ENCODE results near the gene MIA.
"Not testable (repeated sequence)": the region's sequence is repeated elsewhere in the genome, so short reads cannot be mapped to it uniquely, and the experiment has no call there.

Gene MIA

DNA sequence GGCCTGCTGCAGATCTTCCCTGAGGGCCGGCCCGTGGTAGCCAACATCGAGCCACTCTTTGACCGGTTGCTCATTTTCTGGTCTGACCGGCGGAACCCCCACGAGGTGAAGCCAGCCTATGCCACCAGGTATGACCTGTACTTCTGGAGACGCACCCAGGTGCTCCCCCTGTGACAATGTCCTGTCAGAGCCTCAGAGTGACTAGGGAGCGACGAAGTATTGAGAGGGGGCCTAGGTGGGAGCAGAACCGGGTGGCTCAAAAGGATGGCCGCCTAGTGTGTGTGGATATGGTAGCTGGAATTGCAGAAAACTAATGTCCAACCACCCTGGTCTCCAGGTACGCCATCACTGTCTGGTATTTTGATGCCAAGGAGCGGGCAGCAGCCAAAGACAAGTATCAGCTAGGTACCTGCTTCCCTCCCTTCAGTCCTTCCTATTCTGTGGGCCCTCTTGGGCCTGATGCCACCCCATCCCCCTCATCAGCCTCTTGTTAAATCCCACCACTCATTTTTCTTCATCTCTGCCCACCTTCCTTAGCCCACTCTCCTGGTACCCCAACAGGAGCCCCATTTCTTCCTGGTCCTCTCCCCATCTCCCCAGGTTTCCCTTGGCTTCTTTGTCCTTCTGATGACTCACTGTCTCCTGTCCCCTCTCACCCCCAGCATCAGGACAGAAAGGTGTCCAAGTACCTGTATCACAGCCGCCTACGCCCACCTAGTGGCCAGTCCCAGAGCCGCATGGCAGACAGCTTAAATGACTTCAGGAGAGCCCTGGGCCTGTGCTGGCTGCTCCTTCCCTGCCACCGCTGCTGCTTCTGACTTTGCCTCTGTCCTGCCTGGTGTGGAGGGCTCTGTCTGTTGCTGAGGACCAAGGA, 32.1 kb downstream of the MIA start:
- peaks cover 70% of the 10 kb centered on the region for H3K4me1 ChIP-seq
- H3K9ac ChIP-seq: no peak overlapping the region
- TF ChIP-seq Cebpa-rat (IDR thresholded peaks at IDR 0.05): no peak
- H3K36me3 ChIP-seq: peaks cover 74% of the 10 kb centered on the region
- H3K27me3 ChIP-seq: peaks cover 14% of the 10 kb centered on the region
- no peak overlapping the region for H3K27ac ChIP-seq
- H3K4me3 ChIP-seq: no peak overlapping the region
- no peaks in the 10 kb centered on the region for H3K9me3 ChIP-seq
- H3K4me2 ChIP-seq: peak overlapping the region; percentile 74
- H4K20me1 ChIP-seq: peaks cover 98% of the 10 kb centered on the region

DNA sequence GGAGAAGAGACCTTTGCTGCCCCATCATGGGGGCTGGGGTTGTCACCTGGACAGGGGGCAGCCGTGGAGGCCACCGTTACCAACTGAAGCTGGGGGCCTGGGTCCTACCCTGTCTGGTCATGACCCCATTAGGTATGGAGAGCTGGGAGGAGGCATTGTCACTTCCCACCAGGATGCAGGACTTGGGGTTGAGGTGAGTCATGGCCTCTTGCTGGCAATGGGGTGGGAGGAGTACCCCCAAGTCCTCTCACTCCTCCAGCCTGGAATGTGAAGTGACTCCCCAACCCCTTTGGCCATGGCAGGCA, 32.7 kb downstream of the MIA start:
- H4K20me1 ChIP-seq: peaks cover 98% of the 10 kb centered on the region

DNA sequence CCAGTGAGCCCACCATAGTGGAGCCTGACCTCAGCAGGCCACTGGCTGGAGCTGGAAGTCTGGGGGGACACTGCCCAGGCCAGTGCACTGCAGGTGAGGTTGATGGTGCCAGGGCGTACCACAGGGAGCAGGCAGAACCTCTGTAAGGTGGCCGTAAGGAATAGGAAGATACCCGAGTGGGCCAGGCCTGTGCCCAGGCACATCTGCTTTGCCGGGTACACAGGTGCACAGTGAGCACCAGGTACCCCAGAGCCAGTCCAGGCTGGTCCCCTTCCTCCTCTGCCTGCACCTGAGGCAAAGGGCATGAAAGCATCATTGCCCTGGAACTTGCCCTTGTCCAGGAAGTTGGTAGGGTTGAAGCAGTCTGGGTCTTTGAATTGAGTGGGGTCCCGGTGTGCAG, 33.2 kb downstream of the MIA start:
- Histone ChIP-seq H3K4me2 (no peak overlapping the region), H3K9me3 (no peaks in the 10 kb centered on the region), H3K9ac (no peak overlapping the region), H4K20me1 (peaks cover 95% of the 10 kb centered on the region), H3K36me3 (peaks cover 63% of the 10 kb centered on the region), H3K27ac (no peak overlapping the region), H3K4me1 (peaks cover 59% of the 10 kb centered on the region), H3K27me3 (peaks cover 23% of the 10 kb centered on the region), H3K4me3 (no peak overlapping the region)
- no peak for TF ChIP-seq Cebpa-rat (IDR thresholded peaks at IDR 0.05)

More for the DNA sequence above, 32.7 kb downstream of the MIA start:
- Histone ChIP-seq H3K9ac (no peak overlapping the region), H3K27ac (no peak overlapping the region), H3K36me3 (peaks cover 68% of the 10 kb centered on the region), H3K4me1 (peaks cover 64% of the 10 kb centered on the region), H3K4me2 (no peak overlapping the region), H3K27me3 (peaks cover 20% of the 10 kb centered on the region), H3K4me3 (no peak overlapping the region), H3K9me3 (no peaks in the 10 kb centered on the region)
- no peak for TF ChIP-seq Cebpa-rat (IDR thresholded peaks at IDR 0.05)

DNA sequence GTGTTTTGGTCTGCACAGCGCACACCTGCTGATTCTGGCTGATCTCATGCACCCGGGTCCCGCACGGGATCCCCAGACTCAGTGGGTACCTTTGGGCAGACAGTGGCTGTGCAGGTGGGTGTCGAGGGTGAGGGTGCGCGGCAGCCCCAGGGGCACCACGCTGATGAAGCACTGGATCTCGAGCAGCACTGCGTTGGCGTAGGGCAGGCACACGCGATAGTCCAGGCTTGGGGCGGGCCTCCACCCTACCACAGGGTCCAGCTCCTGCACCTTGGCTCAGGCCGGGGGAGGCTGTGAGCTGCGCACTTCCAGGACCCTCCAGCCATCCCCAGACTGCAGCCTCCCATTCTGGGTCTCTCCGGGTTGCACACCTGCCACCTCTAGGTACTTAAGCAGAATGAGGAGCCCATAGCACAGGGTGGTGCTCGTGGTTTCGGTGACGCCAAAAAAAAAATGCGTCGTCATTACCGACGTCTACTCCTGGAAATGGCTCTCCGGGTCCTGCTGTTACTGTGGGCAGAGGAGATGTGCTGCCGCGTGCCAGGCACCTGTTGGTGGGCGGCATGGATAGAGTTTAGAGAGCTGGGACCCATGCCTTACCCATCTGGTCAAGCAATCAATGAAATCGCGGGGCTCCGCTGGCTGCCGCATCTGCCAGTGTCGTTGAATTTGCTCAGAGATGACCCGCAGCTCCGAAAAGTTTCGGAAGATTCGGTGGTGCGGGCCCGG, 34.2 kb downstream of the MIA start:
- Histone ChIP-seq H3K9me3 (no peaks in the 10 kb centered on the region), H3K27ac (no peak overlapping the region), H3K4me3 (no peak overlapping the region), H3K27me3 (peaks cover 26% of the 10 kb centered on the region), H4K20me1 (peaks cover 85% of the 10 kb centered on the region), H3K4me2 (no peak overlapping the region), H3K36me3 (peaks cover 53% of the 10 kb centered on the region), H3K4me1 (peaks cover 49% of the 10 kb centered on the region), H3K9ac (no peak overlapping the region)
- no peak for TF ChIP-seq Cebpa-rat (IDR thresholded peaks at IDR 0.05)

DNA sequence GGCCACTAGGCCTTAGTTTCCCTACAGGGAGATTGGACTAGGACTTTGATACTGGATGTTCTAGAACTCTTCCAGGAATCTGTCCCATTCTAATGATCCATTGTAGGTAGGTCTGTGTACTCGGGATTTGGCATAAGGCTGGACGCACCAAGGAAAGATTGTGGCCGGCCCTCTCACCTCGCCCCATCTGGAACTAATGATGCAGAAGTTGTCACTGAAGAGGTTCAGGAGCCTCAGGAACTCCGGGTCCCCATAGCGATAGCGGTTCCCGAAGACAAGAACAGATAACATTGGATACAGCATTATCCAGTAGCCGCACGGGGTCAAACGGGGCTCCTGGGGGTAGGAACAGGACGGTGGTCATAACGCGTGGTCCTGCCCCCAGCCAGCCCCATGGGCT, 34.8 kb downstream of the MIA start:
- peaks cover 26% of the 10 kb centered on the region for H3K27me3 ChIP-seq
- H4K20me1 ChIP-seq: peaks cover 79% of the 10 kb centered on the region
- peak overlapping the region; percentile 85 for H3K4me2 ChIP-seq
- H3K9ac ChIP-seq: no peak overlapping the region
- peaks cover 46% of the 10 kb centered on the region for H3K36me3 ChIP-seq
- H3K4me1 ChIP-seq: peaks cover 43% of the 10 kb centered on the region
- no peaks in the 10 kb centered on the region for H3K9me3 ChIP-seq
- H3K4me3 ChIP-seq: no peak overlapping the region
- no peak for TF ChIP-seq Cebpa-rat (IDR thresholded peaks at IDR 0.05)
- H3K27ac ChIP-seq: no peak overlapping the region

DNA sequence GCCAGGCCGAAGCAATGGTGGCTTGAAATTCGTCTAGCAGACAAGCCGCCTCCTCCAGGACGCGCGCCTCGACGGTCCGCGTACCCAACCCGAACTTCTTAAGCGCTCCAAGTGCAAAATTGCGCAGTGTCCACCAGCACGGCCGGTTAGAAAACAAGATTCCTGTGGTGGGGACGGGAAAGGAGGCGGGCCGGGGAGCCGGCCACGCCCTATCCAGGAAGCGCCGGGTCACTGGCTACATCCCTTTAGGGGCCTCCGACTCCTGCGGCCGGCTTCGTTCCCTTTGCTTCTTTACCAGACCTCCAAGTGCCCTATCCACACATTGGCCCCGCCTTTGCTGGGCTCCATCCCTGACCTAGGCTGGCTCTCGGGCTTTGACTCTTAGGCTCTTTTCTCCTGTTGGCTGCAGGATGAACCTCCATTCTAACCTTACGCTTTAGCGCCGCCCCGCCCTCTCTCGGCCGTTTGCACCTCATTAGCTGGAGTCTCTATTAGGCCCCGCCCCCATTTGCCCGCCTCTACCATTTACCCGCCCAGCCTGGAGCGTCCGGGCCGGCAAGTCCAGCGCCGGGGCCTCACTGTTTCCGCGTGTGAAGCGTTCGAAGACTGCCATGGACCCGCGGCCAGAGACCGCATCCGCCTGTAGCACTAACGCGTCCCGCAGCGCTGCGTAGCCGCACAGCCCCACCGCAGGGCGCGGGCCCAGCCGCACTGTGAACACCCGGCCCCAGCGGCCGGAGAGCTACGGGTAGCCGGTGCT, 35.5 kb downstream of the MIA start:
- Histone ChIP-seq H3K27me3 (peaks cover 26% of the 10 kb centered on the region), H3K4me3 (peak overlapping the region; percentile 65), H3K4me2 (peak overlapping the region; percentile 85), H4K20me1 (peaks cover 77% of the 10 kb centered on the region), H3K4me1 (peaks cover 36% of the 10 kb centered on the region), H3K36me3 (peaks cover 40% of the 10 kb centered on the region), H3K9ac (peak overlapping the region; percentile 34; the same call in 1 of the 2 replicates)
- not testable (repeated sequence) for H3K9me3 ChIP-seq, H3K27ac ChIP-seq

DNA sequence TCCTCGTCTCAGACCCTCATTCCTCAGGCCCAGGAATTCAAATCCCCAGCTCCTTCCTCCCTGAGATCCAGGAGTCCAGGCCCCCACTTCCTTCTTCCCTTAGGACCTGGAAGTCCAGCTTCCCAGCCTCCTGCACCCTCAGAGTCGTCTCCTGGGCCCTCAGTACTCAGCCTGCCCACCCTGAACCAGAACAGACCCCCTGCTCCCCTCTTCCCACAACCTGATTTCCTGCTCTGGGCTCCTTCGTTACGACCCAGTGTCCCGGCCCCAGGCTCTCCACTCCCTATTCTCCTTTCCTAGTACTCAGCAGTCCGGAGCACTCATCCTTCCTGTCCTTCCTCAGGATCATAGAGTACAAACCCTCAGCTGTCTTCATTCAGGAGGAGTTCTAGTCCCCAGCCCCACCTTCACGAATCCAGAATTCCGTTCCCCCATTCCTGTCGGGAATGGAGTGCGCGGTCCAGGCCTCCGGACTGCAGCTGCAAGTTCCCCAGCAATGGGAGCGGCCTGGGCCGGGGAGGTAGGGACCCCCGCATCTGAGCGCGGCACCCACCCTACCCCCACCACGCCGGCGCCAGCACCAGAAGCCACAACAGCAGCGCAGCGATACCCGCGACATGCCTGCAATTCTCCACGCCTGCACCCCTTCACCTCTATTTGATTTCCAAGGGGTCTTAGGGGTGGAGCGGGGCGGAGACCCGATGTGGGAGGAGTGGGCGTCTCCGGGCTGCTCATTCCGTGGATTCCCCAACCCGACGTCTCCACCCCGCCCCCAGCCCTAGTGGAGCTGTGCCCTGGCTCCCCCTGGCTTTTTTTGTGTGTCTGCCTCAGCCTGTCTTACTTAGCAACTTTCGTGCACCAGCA, 36.4 kb downstream of the MIA start:
- H3K27me3 ChIP-seq: peaks cover 26% of the 10 kb centered on the region
- H3K4me1 ChIP-seq: peaks cover 27% of the 10 kb centered on the region
- peaks cover 34% of the 10 kb centered on the region for H3K36me3 ChIP-seq
- peak overlapping the region; percentile 85 for H3K4me2 ChIP-seq
- H4K20me1 ChIP-seq: peaks cover 68% of the 10 kb centered on the region
- H3K27ac ChIP-seq: no peak overlapping the region
- no peak for TF ChIP-seq Cebpa-rat (IDR thresholded peaks at IDR 0.05)
- H3K9ac ChIP-seq: peak overlapping the region; percentile 34; the same call in 1 of the 2 replicates
- no peaks in the 10 kb centered on the region for H3K9me3 ChIP-seq
- peak overlapping the region; percentile 65 for H3K4me3 ChIP-seq

DNA sequence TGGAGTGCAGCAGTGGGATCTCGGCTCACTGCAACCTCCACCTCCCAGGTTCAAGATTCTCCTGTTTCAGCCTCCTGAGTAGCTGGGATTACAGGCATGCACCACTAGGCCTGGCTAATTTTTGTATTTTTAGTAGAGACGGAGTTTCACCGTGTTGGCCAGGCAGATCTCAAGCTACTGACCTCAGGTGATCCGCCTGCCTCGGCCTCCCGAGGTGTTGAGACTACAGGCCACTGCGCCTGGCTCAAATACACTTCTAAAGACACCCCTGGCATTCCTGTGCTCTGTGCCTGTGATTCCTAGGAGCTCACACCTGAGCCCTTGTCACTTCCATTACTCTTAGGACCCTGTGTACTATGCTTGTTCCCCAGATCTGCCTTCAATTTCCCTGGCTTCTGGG, 37.2 kb downstream of the MIA start:
- peak overlapping the region; percentile 85; the same call in 1 of the 2 replicates for H3K4me2 ChIP-seq

DNA sequence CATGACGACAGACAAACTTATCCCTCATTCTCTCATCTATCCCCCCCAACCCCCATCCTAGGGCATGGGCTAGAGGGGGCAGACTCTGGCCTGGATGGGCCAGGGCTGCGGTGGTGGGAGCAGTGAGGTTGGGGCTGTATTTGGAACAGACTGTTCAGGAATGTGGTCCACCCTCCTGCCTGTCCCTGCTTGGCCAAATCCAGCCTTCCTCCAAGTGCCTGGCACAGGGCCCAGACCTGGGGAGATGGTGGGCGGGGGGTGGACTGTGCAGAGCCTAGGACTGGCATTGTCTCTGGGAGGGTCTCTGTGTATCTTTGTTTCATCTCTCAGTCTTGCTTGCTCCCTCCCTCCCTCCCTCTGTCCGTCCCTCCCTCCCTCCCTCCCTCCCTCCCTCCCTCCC, 37.9 kb downstream of the MIA start:
- no peak overlapping the region for H3K4me3 ChIP-seq
- peaks cover 20% of the 10 kb centered on the region for H3K36me3 ChIP-seq
- no peak overlapping the region for H3K27ac ChIP-seq
- TF ChIP-seq Cebpa-rat (IDR thresholded peaks at IDR 0.05): no peak
- no peak overlapping the region for H3K9ac ChIP-seq
- peaks cover 53% of the 10 kb centered on the region for H4K20me1 ChIP-seq
- no peaks in the 10 kb centered on the region for H3K9me3 ChIP-seq
- peaks cover 26% of the 10 kb centered on the region for H3K27me3 ChIP-seq
- no peak overlapping the region for H3K4me2 ChIP-seq
- H3K4me1 ChIP-seq: peaks cover 23% of the 10 kb centered on the region

More for the DNA sequence above, 37.2 kb downstream of the MIA start:
- H3K9me3 ChIP-seq, H3K9ac ChIP-seq, H3K27ac ChIP-seq, H3K4me3 ChIP-seq: not testable (repeated sequence)
- Histone ChIP-seq H4K20me1 (peaks cover 59% of the 10 kb centered on the region), H3K27me3 (peaks cover 26% of the 10 kb centered on the region), H3K4me1 (peaks cover 18% of the 10 kb centered on the region), H3K36me3 (peaks cover 27% of the 10 kb centered on the region)

Data from BLaER1 (cell line).